Measurements from ENCODE around the gene DLK1. TPM values are rescaled to one million over a fixed set of nuclear protein-coding genes. Genes with fewer than 3 reads are reported as not detected.
A peak's percentile ranks its signal among the peaks of the same experiment; 100 is the strongest.

DLK1 gene
- total RNA-seq, 1 experiment from 2014 or later: 1.5 TPM

DNA sequence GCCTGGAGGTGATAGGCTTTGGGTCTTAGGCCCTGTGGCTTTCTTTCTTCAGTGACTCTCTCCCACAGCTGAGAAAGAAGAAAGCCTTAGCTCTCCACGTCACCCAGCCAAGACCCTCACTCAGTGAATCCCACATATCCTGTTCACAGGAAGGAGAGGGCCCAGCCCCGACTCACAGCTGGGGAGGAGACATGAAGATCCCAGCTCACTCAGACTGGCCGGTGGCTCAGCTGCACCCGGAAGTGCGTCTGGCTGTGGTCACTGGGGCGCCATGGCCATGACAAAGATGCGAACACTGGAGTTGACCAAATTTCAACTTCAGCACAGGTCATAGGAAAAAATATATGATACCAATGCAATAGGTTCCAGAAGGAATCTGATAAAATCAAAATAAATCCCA, 14.2 kb downstream of the DLK1 start:
- Histone ChIP-seq H3K4me3 (ENCODE audit: insufficient read depth, low read depth, low read length) (no peak overlapping the region), H3K36me3 (replicated peaks; ENCODE audit: control insufficient read depth, insufficient read depth, low read length) (no peaks in the 10 kb centered on the region), H3K27me3 (ENCODE audit: control insufficient read depth, insufficient read depth, low read length) (no peaks in the 10 kb centered on the region)
- peak; percentile 8 for DNase-seq

DNA sequence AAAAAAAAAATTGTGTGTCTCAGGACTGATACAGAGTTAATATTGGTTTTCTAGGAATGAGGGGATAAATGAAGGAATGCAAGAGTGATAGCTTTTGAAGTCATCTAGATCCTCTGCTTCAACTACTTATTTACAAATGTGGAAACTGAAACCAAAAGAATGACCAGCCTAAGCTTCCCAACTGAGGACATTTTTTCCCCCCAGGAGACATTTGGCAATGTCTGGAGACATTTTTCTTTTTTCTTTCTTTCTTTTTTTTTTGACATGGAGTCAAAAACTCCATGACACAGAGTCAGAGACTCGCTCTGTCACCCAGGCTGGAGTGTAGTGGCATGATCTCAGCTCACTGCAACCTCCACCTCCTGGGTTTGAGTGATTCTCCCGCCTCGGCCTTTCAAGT, 15.3 kb downstream of the DLK1 start:
- DNase-seq: no peak
- no peaks in the 10 kb centered on the region for H3K27me3 ChIP-seq (ENCODE audit: control insufficient read depth, insufficient read depth, low read length)
- no peak overlapping the region for H3K4me3 ChIP-seq (ENCODE audit: insufficient read depth, low read depth, low read length)
- H3K36me3 ChIP-seq (replicated peaks; ENCODE audit: control insufficient read depth, insufficient read depth, low read length): no peaks in the 10 kb centered on the region

DNA sequence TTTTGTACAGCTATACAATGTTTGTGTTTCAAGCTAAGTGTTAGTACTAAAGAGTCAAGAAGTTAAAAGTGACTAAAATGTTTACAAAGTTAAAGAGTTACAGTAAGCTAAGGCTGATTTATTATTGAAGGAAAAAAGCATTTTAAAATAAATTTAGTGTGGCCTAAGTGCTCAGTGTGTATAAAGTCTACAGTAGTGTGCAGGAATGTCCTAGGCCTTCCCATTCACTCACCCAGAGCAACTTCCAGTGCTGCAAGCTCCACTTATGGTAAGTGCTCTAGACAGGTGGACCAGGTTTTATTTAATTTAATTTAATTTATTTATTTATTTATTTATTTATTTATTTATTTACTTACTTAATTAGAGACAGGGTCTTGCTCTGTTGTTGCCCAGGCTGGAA, 19.6 kb downstream of the DLK1 start:
- Histone ChIP-seq H3K27me3 (ENCODE audit: control insufficient read depth, insufficient read depth, low read length) (no peaks in the 10 kb centered on the region), H3K4me3 (ENCODE audit: insufficient read depth, low read depth, low read length) (no peak overlapping the region), H3K36me3 (replicated peaks; ENCODE audit: control insufficient read depth, insufficient read depth, low read length) (no peaks in the 10 kb centered on the region)
- DNase-seq: no peak

DNA sequence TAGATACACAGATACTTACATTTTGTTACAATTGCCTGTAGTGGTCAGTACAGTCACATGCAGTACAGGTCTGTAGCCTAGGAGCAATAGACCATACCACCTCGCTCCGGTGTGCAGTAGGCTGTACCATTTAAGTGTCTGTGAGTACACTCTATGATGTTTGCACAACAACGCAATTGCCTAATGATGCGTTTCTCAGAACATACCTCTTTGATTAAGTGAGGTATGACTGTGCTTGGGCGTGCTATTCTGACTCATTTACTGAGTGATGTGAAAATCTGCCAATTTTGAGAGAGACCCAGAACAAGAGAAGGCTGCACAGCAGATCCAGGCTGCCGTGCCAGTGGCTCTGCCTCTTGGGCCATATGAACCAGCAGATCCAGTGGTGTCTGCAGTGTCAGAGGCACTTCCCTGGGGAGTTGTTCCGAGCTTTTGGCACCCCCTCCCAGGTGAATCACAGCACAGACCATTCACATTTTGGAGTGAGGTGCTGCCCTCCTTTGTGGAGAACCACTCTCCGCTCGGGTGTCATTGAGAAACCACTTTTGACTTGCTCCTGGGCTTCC, 20.4 kb downstream of the DLK1 start:
- no peaks in the 10 kb centered on the region for H3K36me3 ChIP-seq (replicated peaks; ENCODE audit: control insufficient read depth, insufficient read depth, low read length)
- no peak overlapping the region for H3K4me3 ChIP-seq (ENCODE audit: insufficient read depth, low read depth, low read length)
- no peak for DNase-seq
- H3K27me3 ChIP-seq (ENCODE audit: control insufficient read depth, insufficient read depth, low read length): no peaks in the 10 kb centered on the region

DNA sequence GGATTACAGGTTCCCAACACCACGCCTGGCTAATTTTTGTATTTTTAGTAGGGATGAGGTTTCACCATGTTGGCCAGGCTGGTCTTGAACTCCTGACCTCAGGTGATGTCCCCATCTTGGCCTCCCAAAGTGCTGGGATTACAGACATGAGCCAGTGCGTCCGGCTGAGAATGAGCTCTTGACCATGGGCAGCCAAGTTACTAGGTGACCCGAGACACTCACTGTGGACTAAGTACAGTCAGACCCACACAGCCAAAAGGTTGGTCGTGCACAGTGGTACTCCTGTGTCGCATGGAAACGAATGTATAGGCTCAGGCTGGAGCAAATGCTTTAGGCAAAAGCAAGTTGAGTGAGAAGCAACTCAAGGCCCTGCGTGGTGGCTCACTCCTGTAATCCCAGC, 21.0 kb downstream of the DLK1 start:
- H3K4me3 ChIP-seq (ENCODE audit: insufficient read depth, low read depth, low read length): no peak overlapping the region
- DNase-seq: no peak
- H3K27me3 ChIP-seq (ENCODE audit: control insufficient read depth, insufficient read depth, low read length): no peaks in the 10 kb centered on the region
- H3K36me3 ChIP-seq (replicated peaks; ENCODE audit: control insufficient read depth, insufficient read depth, low read length): no peaks in the 10 kb centered on the region

DNA sequence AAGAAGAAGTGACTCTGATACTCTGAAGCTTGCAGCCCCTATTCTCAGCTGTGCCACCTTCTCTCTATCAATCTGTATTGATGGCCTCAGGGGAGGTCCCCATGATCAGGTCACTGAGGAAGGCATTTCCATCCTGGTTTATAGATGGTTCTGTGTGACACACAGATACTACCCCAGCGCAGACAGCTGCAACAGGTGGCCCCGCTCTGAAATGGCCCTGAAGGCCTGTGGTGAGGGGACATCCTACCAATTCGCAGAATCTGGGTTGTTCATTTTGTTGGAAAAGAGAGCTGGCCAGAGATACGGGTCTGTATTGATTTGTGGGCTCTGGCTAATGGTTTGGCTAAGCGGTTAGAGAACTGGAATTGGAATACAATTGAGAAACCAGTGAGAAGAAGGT, 21.7 kb downstream of the DLK1 start:
- no peak for DNase-seq
- Histone ChIP-seq H3K4me3 (ENCODE audit: insufficient read depth, low read depth, low read length) (no peak overlapping the region), H3K36me3 (replicated peaks; ENCODE audit: control insufficient read depth, insufficient read depth, low read length) (no peaks in the 10 kb centered on the region), H3K27me3 (ENCODE audit: control insufficient read depth, insufficient read depth, low read length) (no peaks in the 10 kb centered on the region)

DNA sequence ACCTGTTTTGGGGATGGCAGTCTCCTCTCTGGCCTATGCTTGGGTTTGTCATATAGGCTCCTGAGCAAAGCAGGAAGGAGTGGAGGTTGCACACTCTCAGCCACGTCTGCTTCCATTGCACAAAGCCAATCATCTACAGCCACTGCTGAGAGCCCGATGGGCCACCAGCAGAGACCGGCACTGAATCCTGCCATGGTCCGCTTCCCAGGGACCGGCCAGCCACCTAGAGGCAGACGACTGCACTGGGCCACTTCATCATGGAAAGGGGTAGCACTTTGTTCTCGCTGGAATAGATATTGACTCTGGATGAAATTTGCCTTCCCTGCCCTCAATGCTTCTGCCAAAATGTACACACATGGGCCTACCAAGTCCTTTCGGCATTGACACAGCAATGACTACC, 22.3 kb downstream of the DLK1 start:
- no peak overlapping the region for H3K4me3 ChIP-seq (ENCODE audit: insufficient read depth, low read depth, low read length)
- no peaks in the 10 kb centered on the region for H3K27me3 ChIP-seq (ENCODE audit: control insufficient read depth, insufficient read depth, low read length)
- no peaks in the 10 kb centered on the region for H3K36me3 ChIP-seq (replicated peaks; ENCODE audit: control insufficient read depth, insufficient read depth, low read length)
- peak; percentile 61 for DNase-seq

DNA sequence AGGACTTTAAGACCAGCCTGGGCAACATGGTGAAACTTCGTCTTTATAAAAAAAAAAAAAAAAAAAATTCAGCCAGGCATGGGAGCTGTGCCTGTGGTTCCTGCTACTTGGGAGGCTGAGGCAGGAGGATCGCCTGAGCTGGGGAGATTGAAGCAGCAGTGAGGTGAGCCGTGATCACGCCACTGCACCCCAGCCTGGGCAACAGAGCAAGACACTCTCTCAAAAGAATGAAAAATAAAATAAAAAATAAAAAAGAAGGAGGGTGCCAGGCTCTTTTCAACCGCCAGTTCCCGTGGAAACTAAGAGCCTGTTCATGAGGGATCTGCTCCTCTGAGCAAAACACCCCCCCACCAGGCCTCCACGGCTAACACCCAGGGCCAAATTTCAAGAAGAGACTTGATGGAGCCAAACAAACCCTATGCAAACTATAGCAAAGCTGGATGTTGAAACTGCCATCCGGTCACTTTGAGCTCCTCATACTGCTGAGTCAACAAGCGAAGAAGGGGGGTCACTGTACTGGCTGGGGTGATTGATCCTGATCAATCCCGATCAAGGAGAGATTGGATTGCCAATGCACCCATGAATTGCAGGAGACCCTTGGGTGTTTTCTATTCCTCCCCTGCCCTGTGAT, 23.4 kb downstream of the DLK1 start:
- Histone ChIP-seq H3K4me3 (ENCODE audit: insufficient read depth, low read depth, low read length) (no peak overlapping the region), H3K36me3 (replicated peaks; ENCODE audit: control insufficient read depth, insufficient read depth, low read length) (no peaks in the 10 kb centered on the region)
- DNase-seq: no peak

DNA sequence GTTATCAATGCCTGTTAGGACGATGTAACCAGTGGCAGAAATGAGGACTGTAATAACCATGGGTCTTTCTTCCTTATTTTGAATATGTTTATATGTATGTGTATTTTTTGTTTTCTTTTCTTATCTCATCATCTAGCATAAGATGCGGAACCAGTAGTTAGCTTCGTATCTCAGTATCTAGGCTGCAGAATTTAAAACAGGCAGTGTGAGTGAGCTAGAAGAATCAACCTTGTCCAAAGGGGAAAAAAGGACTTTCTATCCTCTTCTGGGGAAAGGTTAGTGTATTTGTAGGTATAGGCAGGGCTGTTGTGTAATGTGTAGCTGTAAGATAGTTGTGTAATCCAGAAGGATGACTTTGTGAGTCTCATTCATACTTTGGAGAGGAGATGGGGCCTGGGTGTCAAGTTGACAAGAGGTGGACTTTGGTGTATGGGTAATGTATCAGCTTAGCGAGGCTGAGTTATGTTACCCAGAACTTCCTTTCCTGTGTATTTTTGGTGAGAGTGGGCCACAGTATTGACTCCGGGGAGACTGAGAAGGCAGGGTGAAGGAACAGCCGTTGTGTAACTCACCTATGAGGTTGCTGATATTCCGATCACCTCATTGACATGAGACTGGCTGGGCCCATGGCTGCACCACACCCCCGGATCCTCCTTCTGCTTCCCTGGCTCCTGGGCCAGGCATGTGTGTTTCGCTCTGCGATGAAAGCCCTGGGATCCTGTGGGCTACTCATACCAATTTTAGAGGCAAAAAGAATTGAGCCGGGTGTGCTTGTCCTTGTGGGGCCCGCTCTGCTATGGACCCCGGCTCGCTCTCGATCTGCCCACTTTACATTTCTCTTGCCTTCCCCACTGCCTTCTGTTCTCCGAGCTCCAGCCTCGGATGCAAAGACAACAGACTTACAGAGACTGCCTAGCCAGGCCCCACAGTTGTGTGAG, 24.3 kb downstream of the DLK1 start:
- Histone ChIP-seq H3K36me3 (replicated peaks; ENCODE audit: control insufficient read depth, insufficient read depth, low read length) (no peaks in the 10 kb centered on the region), H3K4me3 (ENCODE audit: insufficient read depth, low read depth, low read length) (no peak overlapping the region), H3K27me3 (ENCODE audit: control insufficient read depth, insufficient read depth, low read length) (no peaks in the 10 kb centered on the region)
- no peak for DNase-seq

More for the DNA sequence above, 23.4 kb downstream of the DLK1 start:
- no peaks in the 10 kb centered on the region for H3K27me3 ChIP-seq (ENCODE audit: control insufficient read depth, insufficient read depth, low read length)

DNA sequence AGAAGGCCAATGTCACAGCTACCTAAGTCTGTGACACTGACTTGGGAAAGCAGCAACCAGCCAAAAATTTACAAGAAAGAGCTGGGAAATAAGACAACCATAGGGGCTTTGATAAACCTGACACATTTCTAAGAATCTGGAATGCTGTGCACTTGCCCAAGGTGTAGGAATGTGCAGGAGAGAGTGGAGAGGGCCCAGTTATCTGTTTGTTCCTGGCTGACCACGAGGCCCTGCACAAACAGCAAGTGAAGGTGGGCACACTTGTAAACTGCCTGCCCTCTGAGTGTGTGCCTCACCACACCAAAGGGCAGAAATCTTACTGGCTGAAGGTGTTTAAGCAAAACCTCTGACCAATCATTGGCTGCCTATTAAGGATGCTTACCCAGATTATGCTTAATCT, 27.3 kb downstream of the DLK1 start:
- Histone ChIP-seq H3K27me3 (ENCODE audit: control insufficient read depth, insufficient read depth, low read length) (no peaks in the 10 kb centered on the region), H3K36me3 (replicated peaks; ENCODE audit: control insufficient read depth, insufficient read depth, low read length) (no peaks in the 10 kb centered on the region), H3K4me3 (ENCODE audit: insufficient read depth, low read depth, low read length) (no peak overlapping the region)
- DNase-seq: no peak

DNA sequence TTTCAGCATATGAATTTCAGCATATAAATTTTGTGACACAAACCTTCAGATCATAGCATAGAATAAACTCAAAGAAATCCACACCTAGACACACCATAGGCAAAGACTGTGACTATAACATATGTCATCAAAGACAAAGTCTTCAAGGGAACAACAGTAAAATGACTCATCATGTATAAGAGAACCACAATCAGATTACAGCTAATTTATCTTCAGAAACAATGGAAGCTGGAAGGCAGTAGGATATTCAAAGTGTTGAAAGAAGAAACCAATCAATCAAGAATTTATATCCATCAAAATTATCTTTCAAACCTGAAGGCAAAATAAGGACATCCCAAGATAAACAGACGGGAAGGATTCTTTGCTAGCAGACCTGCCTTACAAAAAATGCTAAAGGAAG, 29.0 kb downstream of the DLK1 start:
- no peak for DNase-seq
- no peaks in the 10 kb centered on the region for H3K27me3 ChIP-seq (ENCODE audit: control insufficient read depth, insufficient read depth, low read length)
- no peak overlapping the region for H3K4me3 ChIP-seq (ENCODE audit: insufficient read depth, low read depth, low read length)
- H3K36me3 ChIP-seq (replicated peaks; ENCODE audit: control insufficient read depth, insufficient read depth, low read length): no peaks in the 10 kb centered on the region

DNA sequence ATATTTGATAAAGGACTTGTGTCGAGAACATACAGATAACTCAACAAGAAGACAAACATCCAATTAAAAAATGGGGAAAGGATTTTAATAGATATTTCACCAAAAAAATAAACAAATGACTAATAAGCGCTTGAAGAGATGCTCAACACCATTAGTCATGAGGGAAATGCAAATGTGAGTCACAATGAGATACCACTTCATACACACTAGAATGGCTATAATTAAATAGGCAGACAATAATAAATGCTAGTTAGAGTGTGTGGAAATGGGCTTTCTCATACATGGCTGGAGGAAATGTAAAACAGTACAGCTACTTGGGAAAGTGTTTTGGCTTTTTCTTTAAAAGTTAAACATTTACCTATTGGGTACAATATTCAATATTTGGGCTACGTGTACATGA, 34.8 kb downstream of the DLK1 start:
- DNase-seq: no peak
- Histone ChIP-seq H3K27me3 (ENCODE audit: control insufficient read depth, insufficient read depth, low read length) (no peaks in the 10 kb centered on the region), H3K4me3 (ENCODE audit: insufficient read depth, low read depth, low read length) (no peak overlapping the region), H3K36me3 (replicated peaks; ENCODE audit: control insufficient read depth, insufficient read depth, low read length) (no peaks in the 10 kb centered on the region)

DNA sequence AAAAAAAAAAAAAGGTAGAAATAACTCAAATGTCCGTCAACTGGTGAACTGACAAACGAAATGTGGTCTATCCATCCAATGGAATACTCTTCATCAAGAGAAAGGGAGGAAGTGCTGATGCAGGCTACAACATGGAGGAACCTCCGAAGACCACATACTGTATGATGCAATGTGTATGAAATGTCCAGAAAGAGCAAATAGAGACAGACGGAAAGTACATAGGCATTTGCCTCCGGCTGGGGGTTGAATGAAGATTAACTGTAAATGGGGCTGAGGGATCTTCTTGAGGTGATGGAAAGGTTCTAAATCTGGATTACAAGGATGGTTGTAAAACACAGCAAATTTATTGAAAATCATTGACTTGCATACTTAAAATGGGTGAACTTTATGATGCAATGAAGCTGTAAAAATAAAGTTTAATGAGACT, 35.4 kb downstream of the DLK1 start:
- no peak for DNase-seq
- no peaks in the 10 kb centered on the region for H3K27me3 ChIP-seq (ENCODE audit: control insufficient read depth, insufficient read depth, low read length)

DNA sequence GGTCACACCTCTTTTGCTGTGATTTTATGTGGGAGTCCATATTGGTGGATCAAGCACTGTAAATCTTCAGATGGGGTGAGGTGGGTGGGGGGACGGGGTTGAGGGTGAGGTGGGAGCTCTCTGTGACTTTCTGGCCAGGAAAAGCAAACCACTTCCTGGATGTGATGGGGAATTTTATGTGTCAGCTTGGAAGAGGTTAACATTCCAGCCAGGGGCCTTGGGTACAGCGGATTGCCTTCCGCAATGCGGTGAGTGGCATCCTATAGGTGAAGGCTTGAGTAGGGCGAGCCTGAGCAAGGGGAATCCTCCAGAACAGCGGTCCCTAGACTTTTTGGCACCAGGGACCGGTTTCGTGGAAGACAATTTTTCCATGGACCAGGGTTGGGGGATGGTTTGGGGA, 36.2 kb downstream of the DLK1 start:
- Histone ChIP-seq H3K4me3 (ENCODE audit: insufficient read depth, low read depth, low read length) (no peak overlapping the region), H3K27me3 (ENCODE audit: control insufficient read depth, insufficient read depth, low read length) (no peaks in the 10 kb centered on the region), H3K36me3 (replicated peaks; ENCODE audit: control insufficient read depth, insufficient read depth, low read length) (no peaks in the 10 kb centered on the region)
- no peak for DNase-seq

More for the DNA sequence above, 35.4 kb downstream of the DLK1 start:
- Histone ChIP-seq H3K36me3 (replicated peaks; ENCODE audit: control insufficient read depth, insufficient read depth, low read length) (no peaks in the 10 kb centered on the region), H3K4me3 (ENCODE audit: insufficient read depth, low read depth, low read length) (no peak overlapping the region)
